HepG2 (cell line): ENCODE results near the gene NKD1. TPM values are rescaled to one million over a fixed set of nuclear protein-coding genes. Genes with fewer than 3 reads are reported as not detected.

ENCODE experiments used
- ATAC-seq: fragments of 200-7000 bp; cut with Tn5 transposase; 3 replicates; pipeline ENCODE4 v1.9.1; 2020; ENCODE audit warnings: mild to moderate bottlenecking, moderate library complexity
- BruUV-seq: library from RNA; stranded (reverse); fragments of 400-500 nt; replicated peaks from 2 replicates; lab custom pipeline; 2021; lab: Mats Ljungman, UMichigan
- CTCF ChIA-PET: fragments of 300-600 bp; formaldehyde crosslinking; extraction: SDS; loops from one replicate; lab custom pipeline; 2021; ENCODE audit warnings: low total read pairs, inconsistent platforms, low intra/inter-chr PET ratio; lab: Yijun Ruan, JAX
- POLR2A ChIA-PET: fragments of 350-600 bp; sonication (Branson Sonifier 250); formaldehyde crosslinking; loops from one replicate; lab custom pipeline; 2020; ENCODE audit warnings: antibody characterized with exemption, inconsistent platforms; lab: Yijun Ruan, JAX
- DNase-seq: peaks from one replicate; pipeline ENCODE4 v3.0.0-alpha.2; 2015; ENCODE audit warnings: low spot score
- FAIRE-seq: peaks from 3 replicates; lab custom pipeline; 2011; peaks lifted over from hg19 to GRCh38; lab: Jason Lieb, UNC
- H2AFZ ChIP-seq: one replicate; pipeline ENCODE4 v1.6.1; 2011; ENCODE audit warnings: low read length, inconsistent platforms
- H3K27ac ChIP-seq: fragments of 300-600 bp; 3 replicates; pipeline ENCODE4 v1.8.0; 2011; ENCODE audit warnings: mixed run types, mild to moderate bottlenecking, mixed read lengths, low read length, inconsistent platforms; ENCODE audit not compliant: insufficient read depth; ENCODE audit errors: extremely low read length
- H3K27me3 ChIP-seq, 2 experiments: fragments of 200-600 bp in 1 of 2; 2 replicates in 1 of 2; 3 replicates in 1 of 2; pipeline versions ENCODE4 v1.6.0 to v1.8.0; 2011; ENCODE audit warnings: low read length in 2 of 2, mild to moderate bottlenecking in 2 of 2, moderate library complexity in 2 of 2, inconsistent platforms in 1 of 2; ENCODE audit not compliant: insufficient read depth in 2 of 2, control insufficient read depth in 1 of 2
- H3K36me3 ChIP-seq, 2 experiments: fragments of 200-600 bp in 1 of 2; replicated peaks in 1 of 2; 2 replicates in 1 of 2; 3 replicates in 1 of 2; pipeline versions ENCODE4 v1.5.1 to v1.8.0; 2011; ENCODE audit warnings: low read length in 2 of 2, inconsistent platforms in 1 of 2; ENCODE audit not compliant: insufficient read depth in 2 of 2, control insufficient read depth in 1 of 2
- H3K4me1 ChIP-seq: 2 replicates; pipeline ENCODE4 v1.5.1; 2012; ENCODE audit warnings: low read length, inconsistent platforms; ENCODE audit not compliant: insufficient read depth
- H3K4me2 ChIP-seq: 2 replicates; pipeline ENCODE4 v1.6.0; 2011; ENCODE audit warnings: low read depth, low read length, inconsistent platforms
- H3K4me3 ChIP-seq, 3 experiments: fragments of 200-600 bp in 1 of 3; sonication (generic), shearing (Covaris generic) in 1 of 3; replicated peaks in 1 of 3; 2 replicates each; pipeline ENCODE4 v1.5.1; 2011 to 2016; ENCODE audit warnings: low read length in 3 of 3, inconsistent platforms in 2 of 3, low read depth in 2 of 3, mild to moderate bottlenecking in 2 of 3, control low read depth in 1 of 3, mixed read lengths in 1 of 3; ENCODE audit not compliant: insufficient read depth in 1 of 3
- H3K79me2 ChIP-seq: one replicate; pipeline ENCODE4 v1.6.1; 2011; ENCODE audit warnings: low read length, inconsistent platforms; ENCODE audit not compliant: insufficient read depth
- H3K9ac ChIP-seq: 2 replicates; pipeline ENCODE4 v1.6.0; 2011; ENCODE audit warnings: mild to moderate bottlenecking, low read depth, low read length, inconsistent platforms; ENCODE audit not compliant: insufficient read depth
- H3K9me3 ChIP-seq: 2 replicates; pipeline ENCODE4 v1.5.1; 2012; ENCODE audit warnings: mild to moderate bottlenecking, low read length
- H4K20me1 ChIP-seq: 2 replicates; pipeline ENCODE4 v1.6.0; 2011; ENCODE audit warnings: inconsistent platforms, mild to moderate bottlenecking, low read length, moderate library complexity; ENCODE audit not compliant: insufficient read depth
- AGO2 ChIP-seq: fragments of 200-400 bp; formaldehyde crosslinking; optimal IDR thresholded peaks from 2 replicates; pipeline ENCODE3; 2017; ENCODE audit warnings: mild to moderate bottlenecking, low read depth, low read length, moderate library complexity
- AKAP8 ChIP-seq: sonication (generic); formaldehyde crosslinking; IDR thresholded peaks from 2 replicates; pipeline ENCODE4 v1.5.1; 2020; ENCODE audit warnings: mild to moderate bottlenecking, missing genetic modification reagents
- NFKBIZ ChIP-seq: IDR thresholded peaks from 2 replicates; pipeline ENCODE4 v1.6.1; 2018; ENCODE audit warnings: missing genetic modification reagents, missing compliant biosample characterization
- PHF8 ChIP-seq: sonication (generic); formaldehyde crosslinking; IDR thresholded peaks from 2 replicates; pipeline ENCODE4 v1.5.0; 2020; ENCODE audit warnings: missing genetic modification reagents
- POLR2A ChIP-seq, 2 experiments: IDR thresholded peaks; 2 replicates each; pipeline ENCODE4 v1.6.1; 2011; ENCODE audit warnings: low read depth in 2 of 2, low read length in 2 of 2, mild to moderate bottlenecking in 1 of 2, moderate library complexity in 1 of 2; ENCODE audit not compliant: insufficient read depth in 1 of 2
- POLR2G ChIP-seq: fragments of 200-400 bp; formaldehyde crosslinking; IDR thresholded peaks from 2 replicates; pipeline ENCODE4 v1.6.1; 2018; ENCODE audit warnings: mild to moderate bottlenecking, low read depth, low read length, moderate library complexity
- RAD21 ChIP-seq: fragments of 450-650 bp; formaldehyde crosslinking; IDR thresholded peaks from 2 replicates; pipeline ENCODE4 v1.5.0; 2020; ENCODE audit warnings: mild to moderate bottlenecking
- RBM22 ChIP-seq: fragments of 200-400 bp; formaldehyde crosslinking; optimal IDR thresholded peaks from 2 replicates; pipeline ENCODE3; 2017; ENCODE audit warnings: mild to moderate bottlenecking, low read length, moderate library complexity
- ZNF572 ChIP-seq: sonication (generic); formaldehyde crosslinking; IDR thresholded peaks from 2 replicates; pipeline ENCODE4 v1.5.1; 2020; ENCODE audit warnings: mild to moderate bottlenecking, missing genetic modification reagents
- ZNF773 ChIP-seq: sonication (generic); formaldehyde crosslinking; IDR thresholded peaks from 2 replicates; pipeline ENCODE4 v1.4.0; 2020; ENCODE audit warnings: missing genetic modification reagents, borderline replicate concordance
- WGBS: methylation state at CpG from one replicate; pipeline ENCODE4 v1.1.6; 2017; ENCODE audit warnings: low lambda C conversion rate; 5-methylcytosine and 5-hydroxymethylcytosine counted together
- in situ Hi-C: cut with HindIII; loops from 2 replicates; pipeline ENCODE4 v1.10.0; 2017; ENCODE audit warnings: low pct_unique_long_range_greater_than_20kb; ENCODE audit not compliant: extremely low pct_ligation_motif_present
- intact Hi-C: fragments of 100-400 bp; cut with micrococcal nuclease; formaldehyde crosslinking; loops from one replicate; pipeline ENCODE4 v1.10.0; 2022; ENCODE audit not compliant: unreplicated experiment
- polyA plus RNA-seq, 8 experiments: library from polyadenylated mRNA; depleted of rRNA in 3 of 8; stranded (reverse) in 7 of 8; unstranded in 1 of 8; fragments of >200 nt; fragmentation: Illumina TruSeq in 4 of 8; extraction: Trizol in 4 of 8; gene quantifications; 2 replicates each; pipeline versions ENCODE4 v1.2.1 to v1.2.3, GENCODE V29; 2011 to 2016; ENCODE audit warnings: low read depth in 4 of 8, missing spikeins in 1 of 8, mixed read lengths in 1 of 8; ENCODE audit not compliant: insufficient read depth in 1 of 8
- total RNA-seq, 5 experiments: library from RNA; depleted of rRNA; stranded (reverse); fragments of >200 nt; fragmentation: Illumina TruSeq; extraction: Trizol; gene quantifications; 2 replicates each; pipeline ENCODE4 v1.2.3, GENCODE V29; 2016; ENCODE audit warnings: low read depth in 1 of 5
- TF ChIP-seq, protein P1 (sequence below): sonication (generic); formaldehyde crosslinking; IDR thresholded peaks from 2 replicates; pipeline ENCODE4 v1.5.1; 2020; ENCODE audit warnings: mild to moderate bottlenecking, missing genetic modification reagents, moderate library complexity

NKD1 gene
- total and polyA plus RNA-seq, 2 of the 13 experiments (the other 11 are each of a cell fraction or from before 2014, with no cell fraction given) = 70.4 to 121 TPM

DNA sequence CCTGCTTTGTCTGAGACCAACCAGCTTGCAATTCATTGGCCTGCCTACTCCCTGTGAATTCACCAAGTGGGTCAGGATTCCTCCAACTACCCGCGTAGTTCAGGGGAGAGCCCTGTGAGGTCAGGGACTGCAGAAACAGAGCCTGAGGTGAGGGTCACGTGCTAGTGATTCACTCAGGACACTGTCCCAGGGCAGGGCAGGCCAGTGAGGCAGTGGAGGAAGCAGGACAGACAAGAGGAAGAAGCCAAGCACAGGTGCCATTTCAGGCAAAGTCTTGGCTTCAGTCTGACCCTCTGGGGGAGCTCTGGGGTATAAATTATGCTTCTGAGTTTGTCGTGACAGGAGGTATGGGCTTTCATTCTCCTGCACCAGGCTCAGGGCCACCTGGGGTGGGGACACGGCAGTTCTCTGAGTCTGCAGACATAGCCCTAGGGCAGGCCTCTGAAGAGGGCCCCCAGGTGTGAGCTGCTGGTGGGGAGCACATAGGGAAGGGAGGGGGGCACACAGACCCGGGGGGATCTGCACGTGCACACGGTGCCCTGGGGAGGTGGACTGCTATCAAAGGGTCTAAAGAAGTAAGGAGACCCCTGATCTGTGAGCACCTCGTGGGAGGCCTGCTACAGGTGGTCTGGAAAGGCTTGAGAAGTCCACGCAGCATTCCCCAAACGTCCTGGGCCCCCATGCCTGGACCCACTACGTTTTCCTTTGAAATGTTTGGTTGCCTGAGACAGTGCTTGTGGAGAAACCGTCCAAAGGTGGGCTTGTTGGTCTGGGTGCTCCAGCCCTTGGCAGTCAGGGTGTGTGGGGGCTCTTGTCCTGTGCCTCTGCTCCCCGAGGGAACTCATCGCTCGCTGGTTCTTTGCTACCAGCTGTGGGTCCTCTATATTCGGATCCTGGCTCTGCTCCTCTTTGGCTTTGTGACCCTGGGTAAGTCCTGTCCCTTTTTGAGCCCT is 46.4 kb downstream of the NKD1 start:
- H3K4me1 ChIP-seq = peaks cover 79% of the 10 kb centered on the region
- H3K79me2 ChIP-seq = peaks cover 95% of the 10 kb centered on the region
- no peaks in the 10 kb centered on the region for H3K27me3 ChIP-seq
- intact Hi-C loops = no loop called here
- peaks cover 73 to 98% of the 10 kb centered on the region in 2 experiments for H3K36me3 ChIP-seq
- TF ChIP-seq ZNF773 (CRISPR knock-in tag) = no peak
- TF ChIP-seq ZNF572 (CRISPR knock-in tag) = 0 out of 2 replicates have a peak, but pooled peaks have one; percentile 64
- 0 out of 2 replicates have a peak, but pooled peaks have one; percentile 4 for TF ChIP-seq PHF8 (CRISPR knock-in tag)
- TF ChIP-seq RAD21 = no peak
- TF ChIP-seq AKAP8 (CRISPR knock-in tag) = peak; percentile 18; the same call in 1 of the 2 replicates
- TF ChIP-seq NFKBIZ (CRISPR knock-in tag) = no peak
- peak; percentile 96 for TF ChIP-seq AGO2
- TF ChIP-seq RBM22 = peak; percentile 99
- peak; percentile 18 to 41; a peak in 1 of 4 replicates for TF ChIP-seq POLR2A (IDR thresholded peaks at IDR 0.05; ENCODE audit: insufficient read depth in 1 of 2, low read depth in 2 of 2, low read length in 2 of 2)
- TF ChIP-seq, protein P1, sequence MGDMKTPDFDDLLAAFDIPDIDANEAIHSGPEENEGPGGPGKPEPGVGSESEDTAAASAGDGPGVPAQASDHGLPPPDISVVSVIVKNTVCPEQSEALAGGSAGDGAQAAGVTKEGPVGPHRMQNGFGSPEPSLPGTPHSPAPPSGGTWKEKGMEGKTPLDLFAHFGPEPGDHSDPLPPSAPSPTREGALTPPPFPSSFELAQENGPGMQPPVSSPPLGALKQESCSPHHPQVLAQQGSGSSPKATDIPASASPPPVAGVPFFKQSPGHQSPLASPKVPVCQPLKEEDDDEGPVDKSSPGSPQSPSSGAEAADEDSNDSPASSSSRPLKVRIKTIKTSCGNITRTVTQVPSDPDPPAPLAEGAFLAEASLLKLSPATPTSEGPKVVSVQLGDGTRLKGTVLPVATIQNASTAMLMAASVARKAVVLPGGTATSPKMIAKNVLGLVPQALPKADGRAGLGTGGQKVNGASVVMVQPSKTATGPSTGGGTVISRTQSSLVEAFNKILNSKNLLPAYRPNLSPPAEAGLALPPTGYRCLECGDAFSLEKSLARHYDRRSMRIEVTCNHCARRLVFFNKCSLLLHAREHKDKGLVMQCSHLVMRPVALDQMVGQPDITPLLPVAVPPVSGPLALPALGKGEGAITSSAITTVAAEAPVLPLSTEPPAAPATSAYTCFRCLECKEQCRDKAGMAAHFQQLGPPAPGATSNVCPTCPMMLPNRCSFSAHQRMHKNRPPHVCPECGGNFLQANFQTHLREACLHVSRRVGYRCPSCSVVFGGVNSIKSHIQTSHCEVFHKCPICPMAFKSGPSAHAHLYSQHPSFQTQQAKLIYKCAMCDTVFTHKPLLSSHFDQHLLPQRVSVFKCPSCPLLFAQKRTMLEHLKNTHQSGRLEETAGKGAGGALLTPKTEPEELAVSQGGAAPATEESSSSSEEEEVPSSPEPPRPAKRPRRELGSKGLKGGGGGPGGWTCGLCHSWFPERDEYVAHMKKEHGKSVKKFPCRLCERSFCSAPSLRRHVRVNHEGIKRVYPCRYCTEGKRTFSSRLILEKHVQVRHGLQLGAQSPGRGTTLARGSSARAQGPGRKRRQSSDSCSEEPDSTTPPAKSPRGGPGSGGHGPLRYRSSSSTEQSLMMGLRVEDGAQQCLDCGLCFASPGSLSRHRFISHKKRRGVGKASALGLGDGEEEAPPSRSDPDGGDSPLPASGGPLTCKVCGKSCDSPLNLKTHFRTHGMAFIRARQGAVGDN (CRISPR knock-in tag) = 0 out of 2 replicates have a peak, but pooled peaks have one; percentile 10
- peak; percentile 35; the same call in 1 of the 2 replicates for TF ChIP-seq POLR2G
- TF ChIP-seq, all 625 proteins: peak for 8
- WGBS = 94% methylated on average over 16 of the region's 17 CpGs
- POLR2A ChIA-PET = no interaction called here
- BruUV-seq = no TSS peak
- ATAC-seq (no peak), DNase-seq (no peak), FAIRE-seq (no peak)
- Histone ChIP-seq H3K4me2 (no peak overlapping the region), H2AFZ (no peak overlapping the region), H3K9ac (no peak overlapping the region), H4K20me1 (peaks cover 99% of the 10 kb centered on the region), H3K27ac (no peak overlapping the region), H3K9me3 (no peaks in the 10 kb centered on the region), H3K4me3 (no peak overlapping the region)
- in situ Hi-C loops = no loop called here
- CTCF ChIA-PET = no interaction called here
